Stimulated activated naive CD4-positive, alpha-beta T cell (primary cell): ENCODE results near the gene DLX6.

Source experiments
- DNase-seq, 6 experiments: peaks; one replicate each; lab custom pipeline; 2025; lab: John Stamatoyannopoulos, UW

Gene DLX6

DNA sequence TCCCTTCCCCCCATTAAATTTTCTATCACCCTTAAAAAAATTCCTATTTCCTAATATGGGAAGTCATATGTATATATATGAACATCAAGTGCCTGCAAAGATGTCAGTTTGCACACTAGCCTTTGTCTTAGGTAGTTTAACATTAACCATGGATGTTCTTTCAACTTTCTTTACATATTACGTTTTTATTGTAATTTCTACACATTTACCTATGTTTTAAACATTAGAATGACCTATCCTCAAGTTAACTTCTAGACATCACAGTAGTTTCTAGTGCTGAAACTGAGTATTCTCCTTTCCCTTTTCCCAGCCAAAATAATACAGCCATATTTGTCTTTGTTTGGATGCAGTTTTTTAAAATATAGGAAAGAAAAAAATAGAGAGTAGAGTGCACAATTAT lies 5.8 kb downstream of the DLX6 start:
- DNase-seq: no peak

DNA sequence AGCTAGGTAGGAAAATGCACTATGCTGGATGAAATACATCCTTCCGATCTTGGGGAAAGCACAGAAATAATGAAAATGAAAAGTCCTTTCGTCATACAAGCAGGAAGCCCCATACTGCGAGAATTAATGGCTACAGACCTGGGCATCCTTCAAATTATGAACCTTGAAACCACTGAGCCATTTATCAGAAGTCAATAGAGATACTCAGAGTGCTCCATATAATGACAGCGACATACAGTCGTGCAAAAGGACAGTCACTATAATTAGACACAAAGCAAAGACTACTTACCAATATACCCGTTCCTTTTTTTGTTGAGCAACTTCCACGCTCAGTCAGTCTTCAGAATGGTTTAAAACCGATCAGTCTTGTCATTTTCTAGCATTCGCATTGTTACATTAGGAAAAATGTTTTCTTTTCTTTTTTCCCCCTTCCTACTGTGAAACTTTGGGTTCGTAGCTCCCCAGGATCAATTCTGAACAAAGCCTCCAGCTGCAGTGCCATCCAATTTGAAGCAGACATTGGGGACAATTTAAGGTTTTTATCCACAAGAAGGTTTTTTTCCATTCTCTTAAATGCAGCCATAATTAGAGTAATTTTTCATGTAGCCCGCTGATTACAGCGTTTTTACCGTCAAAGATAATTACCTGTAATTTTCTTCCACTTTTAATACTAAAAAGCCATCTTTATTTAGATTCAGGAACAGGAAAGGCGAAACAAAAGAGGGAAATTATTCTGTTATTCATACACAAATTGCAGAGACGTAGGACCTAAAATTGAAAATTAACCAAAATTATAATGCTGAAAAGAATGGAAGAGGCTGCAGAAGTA lies 6.4 kb downstream of the DLX6 start:
- no peak for DNase-seq

DNA sequence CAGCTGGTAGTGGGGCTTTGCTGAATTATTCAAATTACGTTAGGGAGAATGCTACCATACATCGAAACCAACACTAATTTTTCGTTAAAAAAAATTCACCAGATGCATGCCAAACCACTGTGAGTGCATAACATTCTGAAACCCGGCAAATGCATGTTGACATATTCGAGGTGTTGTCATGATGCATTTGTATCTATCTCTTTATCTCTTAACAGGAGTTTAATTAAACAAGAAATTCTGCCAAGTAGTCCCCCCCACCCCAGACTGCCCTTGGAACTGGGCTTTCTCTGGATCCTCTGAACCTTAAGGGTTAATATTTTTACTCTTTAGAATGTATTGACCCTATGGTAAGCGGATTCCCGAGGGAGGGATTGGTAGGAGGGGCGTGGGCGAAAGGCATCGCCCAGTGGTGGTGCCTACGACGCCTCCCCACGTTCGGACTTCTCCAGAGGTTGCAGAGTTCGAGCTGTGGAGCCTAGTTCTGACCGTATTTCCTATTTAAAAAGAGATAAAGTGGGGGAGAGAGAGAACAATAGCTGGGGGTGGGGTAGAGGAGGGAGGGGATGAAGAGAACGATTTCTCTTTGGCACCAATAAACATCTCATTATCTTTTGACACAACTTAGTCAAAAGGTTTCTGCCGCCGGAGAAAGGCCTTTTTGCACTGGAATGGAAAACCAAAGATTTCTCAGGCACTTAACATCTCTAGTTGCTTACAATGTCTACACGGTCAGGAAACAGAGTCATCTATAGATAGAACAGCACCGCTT lies 7.2 kb downstream of the DLX6 start:
- DNase-seq: no peak

DNA sequence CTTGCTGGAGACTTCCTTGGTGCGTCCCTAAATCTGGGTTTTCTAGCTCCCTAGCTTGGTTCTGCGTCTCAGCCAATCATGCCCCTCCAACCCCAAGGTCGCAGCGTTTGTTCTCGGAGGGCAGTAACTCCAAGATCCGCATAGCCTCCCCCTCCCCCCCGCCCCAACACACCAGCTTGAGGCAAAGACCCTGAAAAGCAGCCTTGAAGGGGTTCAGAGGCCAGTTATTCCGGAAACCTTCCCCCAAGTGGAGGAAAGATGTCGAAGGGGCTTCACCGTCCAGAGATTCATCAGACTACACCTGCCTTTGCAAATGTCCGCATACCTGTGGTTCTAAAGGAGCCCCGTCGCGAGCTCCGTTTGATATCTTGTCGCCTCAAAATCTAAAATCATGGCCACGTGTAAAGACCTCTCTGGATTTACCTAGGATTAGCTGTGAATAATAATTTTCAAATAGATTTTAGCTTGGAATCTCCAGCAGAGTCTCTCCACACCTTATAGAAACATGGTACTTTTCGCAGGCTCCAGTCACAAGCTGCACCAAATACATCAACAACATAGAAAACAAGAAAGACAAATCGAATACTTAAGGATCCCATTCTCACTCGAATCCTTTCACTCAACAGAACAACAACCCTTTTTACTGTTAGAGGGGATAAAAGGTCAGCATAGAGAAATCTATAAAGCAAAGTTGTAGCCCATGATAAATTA lies 7.9 kb downstream of the DLX6 start:
- DNase-seq: no peak

DNA sequence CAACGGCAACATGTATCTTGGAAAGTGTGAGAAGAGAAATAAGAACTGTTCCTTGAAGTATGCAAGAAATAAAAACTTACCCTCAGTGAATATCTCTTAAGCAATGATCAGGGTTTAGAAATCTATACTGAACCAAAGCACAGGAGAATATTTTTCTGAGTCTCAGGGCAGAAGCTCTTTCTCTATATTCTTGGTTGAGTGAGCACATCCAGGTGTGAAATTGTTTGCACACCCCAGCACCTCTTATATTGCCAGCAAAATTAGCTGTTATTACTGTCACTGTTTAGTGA lies 8.4 kb downstream of the DLX6 start:
- DNase-seq: no peak

DNA sequence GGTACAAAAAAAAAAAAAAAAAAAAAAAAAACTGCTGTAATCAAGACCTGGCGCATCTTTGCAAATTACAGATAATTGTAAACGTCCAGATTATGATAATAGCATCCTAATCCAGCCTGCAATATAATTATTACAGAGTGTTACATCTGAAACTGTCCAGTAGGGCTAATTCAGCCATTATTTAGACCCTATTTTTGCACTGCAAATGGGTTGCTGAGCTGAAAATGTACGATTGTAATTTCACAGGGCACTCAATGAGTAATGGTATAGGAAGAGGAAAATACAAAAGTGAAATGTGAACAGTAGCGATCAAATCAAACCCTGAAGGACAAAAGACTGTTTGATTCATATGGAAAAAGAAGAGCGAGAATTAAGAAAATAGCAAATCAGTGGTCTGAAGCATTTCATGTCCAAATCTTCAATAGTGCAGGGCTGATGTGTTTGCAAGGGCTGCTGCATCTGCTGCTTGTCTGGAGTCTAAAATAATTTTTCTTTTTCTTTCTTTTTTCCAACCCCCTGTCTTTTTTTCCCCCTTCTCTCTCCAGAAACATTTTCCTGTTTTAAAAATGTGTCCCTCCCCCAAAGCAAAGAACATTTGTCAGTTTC lies 8.9 kb downstream of the DLX6 start:
- no peak for DNase-seq

DNA sequence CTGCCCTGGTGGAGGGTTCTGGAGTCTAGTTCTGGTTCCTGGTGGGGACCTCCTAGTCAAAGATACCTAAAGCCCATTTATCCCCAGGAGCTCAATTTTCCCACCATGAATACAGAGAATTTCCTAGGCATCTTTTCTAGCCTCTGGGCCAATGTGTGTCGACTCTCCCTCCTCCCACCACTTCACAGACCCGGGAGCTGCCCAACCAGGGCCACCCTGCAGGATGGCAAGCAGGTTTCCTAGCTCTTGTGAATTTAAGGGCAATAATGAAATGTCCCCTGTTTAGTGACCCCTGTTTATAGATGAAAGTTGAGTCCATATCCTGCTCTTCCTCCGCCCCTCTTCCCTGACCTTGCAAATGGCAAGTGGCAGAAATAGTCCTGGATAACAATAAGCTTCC lies 9.9 kb downstream of the DLX6 start:
- no peak for DNase-seq

DNA sequence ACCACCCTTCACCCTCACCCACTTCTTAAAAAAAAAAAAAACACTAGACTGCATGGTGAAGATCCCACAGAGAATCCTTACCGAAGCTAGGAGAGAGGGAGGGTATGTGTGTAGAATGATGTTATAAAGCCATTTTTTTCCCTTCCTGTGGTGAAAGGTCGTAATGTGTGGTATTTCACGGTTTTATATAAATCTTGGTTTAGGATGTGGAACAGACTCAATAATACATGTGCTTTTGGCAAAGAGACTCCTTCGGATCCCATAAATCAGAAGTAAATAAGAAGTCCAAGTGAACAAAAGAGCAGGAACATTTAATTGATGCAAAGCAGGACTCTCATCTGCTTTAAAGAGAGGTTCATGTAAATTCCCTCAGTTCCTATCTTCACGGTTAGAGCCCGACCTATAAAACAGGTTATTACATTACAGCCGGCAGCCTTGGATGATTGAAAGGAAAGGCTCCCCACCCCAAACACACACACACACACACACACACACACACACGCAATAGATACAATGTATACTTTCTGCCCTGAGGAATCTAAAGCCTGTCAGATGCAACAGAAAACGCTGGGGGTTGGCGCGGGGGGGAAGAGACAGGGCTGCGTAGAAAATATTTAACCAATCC lies 10.5 kb downstream of the DLX6 start:
- DNase-seq: no peak

DNA sequence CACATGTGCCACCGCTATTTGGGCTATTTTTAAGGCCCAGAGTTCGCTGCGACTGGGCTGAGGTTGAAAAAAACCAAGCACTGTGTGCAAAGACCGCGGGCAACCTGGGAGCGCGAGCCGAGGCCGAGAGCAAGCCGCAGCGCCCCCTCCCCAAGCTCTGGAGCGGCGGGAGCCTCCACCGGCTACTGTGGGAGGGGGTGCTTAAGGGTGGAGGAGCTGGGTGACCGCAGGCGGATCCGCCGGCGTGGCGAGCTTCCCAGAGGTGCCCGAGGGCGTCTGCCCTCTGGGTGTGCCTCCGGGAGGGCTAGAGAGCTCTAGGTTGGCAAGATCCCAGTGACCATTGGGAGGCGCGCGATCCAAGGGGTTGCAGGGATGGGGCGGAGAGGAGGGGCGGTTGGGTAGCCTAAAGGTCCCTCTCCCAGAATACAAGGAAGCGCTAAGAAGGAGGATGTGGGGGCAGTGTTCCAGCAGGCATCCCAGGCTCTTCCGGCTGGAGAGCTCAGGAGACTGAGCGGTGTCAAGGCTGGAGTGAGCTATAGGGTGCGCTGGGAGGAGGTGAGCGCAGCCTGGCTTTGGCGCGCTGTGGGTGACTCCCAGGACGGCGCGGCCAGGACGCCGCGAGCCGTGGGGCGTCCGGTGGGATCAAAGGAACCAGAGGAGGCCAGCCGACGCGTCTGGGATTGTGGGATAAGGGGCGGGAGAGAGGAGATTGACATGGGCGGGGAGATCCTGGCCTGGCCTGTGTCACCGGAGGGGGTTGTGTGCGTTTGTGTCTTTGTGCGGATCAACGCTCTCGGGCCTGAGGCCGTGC lies 11.2 kb downstream of the DLX6 start:
- no peak for DNase-seq

DNA sequence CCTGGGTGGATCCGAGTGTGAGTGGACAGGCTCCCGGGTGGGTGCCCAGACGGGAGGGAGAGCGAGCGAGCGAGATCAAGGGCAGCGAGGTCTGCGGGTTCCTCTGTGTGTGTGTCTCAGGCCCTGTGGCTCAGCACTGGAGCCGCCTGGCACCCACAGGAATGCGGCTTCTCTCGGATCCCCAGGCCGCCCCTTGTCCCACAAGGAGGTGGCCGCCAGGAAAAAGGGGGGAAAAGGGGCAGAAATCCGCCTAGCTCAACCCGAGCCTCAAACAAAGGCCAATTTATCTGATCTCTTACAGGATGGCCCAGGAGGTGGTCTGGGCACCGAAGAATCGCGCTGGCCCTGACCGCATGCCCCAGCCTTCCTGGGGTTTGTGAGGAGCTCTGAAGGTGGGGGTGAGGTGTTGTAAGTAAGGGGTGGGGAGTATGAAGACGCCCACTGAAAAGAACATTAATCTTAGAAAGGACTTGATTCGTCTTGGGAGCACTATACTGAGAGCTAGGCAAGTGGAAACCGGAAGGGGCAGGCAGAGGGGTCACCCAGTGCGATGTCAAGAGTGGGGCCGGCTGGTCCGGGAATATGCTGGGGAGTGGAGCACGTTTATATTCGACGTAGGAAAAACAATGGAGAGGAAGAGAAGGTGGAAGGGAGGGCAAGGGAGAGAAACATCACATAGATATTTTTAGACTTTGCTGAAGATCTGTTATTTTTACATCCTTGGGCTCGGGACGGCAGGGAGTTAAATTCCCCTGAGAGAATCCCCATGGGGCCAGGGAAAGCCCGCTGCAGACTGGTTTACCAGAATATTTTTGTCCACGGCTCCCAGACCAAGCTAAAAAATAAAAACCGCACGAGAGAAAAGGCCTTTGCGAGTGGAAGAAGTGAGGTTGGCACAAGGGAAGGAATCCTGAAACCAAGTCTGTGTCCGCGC lies 12.1 kb downstream of the DLX6 start:
- no peak for DNase-seq

DNA sequence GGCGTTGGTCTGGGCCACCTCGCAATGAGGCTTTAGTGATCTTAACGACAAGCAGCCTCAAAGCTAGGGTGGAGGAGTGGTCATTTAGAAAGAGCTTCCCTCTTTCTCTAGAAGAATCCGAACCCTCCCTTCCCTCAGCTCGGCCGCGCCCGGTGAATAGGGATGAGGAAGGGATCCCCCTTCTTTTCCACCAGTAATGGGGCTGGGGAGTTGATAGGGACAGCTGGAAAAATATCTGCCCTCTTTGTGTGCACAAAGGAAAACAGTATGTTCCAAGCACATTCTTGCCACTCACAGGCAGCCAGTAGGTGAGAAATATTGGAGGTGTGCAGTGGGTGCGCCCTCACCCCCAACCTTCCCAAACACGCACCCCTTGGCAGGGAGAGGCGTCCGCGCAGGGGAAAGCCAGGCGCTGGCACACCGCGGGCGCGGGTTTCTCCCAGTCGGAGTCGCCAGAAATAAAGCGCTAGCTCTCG lies 12.8 kb downstream of the DLX6 start:
- no peak for DNase-seq

DNA sequence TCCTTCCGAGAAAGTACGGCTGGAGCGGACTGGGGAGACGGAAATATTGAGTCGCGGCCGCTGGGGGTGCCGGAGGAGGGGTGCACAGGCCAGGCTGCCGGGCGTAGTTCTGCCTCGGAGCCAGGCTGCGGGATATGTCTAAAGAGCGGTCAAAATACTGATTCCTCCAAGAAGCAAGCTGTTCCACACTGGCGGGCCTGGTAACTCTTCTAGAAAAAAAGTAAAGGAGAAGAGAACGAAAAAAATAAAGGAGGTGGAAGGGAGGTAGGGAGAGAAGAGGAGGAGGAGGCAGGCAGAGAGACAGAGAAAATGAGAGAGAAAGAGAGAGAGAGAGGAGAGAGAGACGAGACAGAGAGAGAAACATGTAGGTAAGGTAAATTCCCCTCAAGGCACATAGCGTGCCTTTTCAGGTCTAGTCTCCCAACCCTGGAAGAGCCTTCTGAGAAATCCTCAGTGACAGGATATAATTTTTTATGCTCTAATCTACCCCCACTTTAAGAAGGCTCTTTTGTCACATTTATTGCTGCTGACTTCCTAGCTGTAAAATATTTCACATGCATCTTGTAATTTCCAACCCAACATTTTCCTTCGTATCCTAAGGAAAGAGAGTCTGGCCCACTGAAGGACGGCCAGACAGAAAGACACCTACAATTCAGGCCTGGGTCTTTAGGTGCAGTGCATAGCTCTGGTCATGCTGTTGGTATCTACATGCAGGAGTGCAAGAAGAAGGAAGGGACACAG lies 13.6 kb downstream of the DLX6 start:
- no peak for DNase-seq

DNA sequence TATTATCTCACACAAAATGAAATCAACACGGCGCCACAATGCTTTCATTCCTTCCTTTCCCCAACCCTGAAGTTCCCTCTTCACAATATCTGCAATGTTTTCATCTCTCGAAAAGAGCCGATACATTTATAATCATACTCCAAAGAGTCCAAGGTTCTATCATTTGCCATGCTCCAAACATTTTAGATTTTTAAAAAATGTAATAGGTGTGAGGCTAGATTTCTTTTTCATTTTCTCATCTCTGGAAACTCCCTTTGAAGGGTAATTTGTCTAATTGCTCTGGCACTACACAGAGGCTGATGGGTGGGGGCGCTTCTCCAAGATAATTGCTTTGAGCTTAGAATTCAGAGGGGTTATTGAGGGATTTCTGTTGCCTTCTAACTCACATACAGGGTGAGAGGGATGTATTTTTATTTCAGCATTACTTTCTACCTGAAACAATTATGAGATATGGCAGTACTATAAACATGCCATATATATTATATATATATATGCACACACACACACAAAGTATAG lies 14.4 kb downstream of the DLX6 start:
- no peak for DNase-seq

DNA sequence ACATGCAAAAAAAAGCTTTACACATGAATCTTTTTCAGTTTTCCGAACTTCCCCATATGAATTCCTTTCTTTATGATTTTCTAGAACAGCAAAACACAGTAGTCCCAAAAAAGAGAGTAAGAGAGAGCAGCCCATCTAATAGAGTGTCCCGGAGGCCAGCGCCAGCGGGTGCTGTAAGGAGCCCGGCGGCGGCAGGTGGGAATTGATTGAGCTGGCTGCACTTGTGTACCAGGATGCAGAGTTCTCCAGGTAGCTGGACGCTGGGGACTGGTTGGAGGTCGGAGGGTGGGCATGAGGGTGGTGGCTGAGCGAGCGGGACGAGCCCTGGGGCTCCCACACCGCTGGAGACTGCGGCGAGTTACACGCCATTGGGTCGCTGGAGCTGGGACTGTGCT lies 15.2 kb downstream of the DLX6 start:
- no peak for DNase-seq

DNA sequence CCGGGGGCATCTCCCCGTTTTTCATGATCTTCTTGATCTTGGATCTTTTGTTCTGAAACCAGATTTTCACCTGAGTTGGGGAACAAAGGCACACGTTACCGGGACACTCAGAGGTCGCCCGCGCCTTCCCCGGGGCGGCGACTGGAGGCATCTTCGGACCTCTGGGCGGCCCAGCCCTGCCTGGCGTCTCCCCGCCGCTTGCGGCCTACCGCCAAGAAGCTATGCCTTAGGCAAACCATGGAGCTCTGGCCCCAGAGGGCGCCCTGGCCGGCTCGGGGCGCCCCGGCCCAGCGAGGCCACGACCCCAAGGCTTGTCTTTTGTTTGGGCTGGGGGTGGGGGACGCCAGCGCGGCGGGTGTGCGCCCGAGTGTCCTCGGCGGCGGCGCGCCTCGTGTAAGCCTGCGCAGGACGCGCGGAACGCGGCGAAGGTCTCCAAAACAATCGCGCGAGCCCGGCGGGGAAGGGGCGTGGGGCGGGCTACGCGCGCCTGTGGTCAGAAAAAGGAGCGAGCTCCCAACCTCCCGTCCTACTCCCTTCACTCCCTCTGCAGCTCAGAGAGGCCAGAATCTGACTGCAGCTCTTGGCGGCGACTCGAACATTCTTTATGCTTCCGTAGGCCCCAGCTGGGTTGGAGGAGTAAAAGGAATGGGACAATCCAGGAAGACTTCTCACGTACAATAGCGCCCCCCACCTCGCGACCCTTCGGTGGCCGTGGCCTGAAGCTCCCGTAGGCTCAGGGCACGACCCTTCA lies 15.8 kb downstream of the DLX6 start:
- no peak for DNase-seq

DNA sequence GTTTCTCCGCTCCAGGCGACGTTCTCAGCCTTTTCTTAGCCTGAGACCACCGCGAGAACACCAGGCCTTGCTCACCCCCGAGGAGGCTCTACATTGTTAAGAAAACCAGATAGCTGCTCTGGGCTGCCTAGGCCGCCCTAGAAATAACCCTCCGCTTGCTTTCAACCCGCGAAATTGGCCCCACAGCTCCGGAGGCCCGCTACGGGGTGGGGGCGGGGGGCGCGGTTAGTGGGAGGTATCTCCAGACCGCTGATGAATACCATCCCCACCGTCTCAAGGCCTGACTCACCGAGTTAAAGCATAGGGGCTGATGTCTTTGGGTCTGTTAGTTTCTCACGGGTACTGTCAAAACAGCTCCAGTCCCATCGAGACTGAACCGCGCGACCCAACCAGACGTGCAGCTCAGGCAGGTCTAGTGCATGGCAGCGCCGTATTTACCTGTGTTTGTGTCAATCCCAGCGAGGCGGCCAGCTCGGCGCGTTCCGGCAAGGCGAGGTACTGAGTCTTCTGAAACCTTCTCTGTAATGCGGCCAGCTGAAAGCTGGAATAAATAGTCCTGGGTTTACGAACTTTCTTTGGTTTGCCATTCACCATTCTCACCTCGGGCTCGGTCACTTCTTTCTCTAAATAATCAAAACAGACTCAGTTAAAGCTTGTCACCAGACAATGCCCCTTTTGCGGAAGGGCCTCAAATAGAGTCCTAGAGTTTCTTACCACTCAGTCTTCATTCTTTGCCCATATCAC lies 16.6 kb downstream of the DLX6 start:
- no peak for DNase-seq

DNA sequence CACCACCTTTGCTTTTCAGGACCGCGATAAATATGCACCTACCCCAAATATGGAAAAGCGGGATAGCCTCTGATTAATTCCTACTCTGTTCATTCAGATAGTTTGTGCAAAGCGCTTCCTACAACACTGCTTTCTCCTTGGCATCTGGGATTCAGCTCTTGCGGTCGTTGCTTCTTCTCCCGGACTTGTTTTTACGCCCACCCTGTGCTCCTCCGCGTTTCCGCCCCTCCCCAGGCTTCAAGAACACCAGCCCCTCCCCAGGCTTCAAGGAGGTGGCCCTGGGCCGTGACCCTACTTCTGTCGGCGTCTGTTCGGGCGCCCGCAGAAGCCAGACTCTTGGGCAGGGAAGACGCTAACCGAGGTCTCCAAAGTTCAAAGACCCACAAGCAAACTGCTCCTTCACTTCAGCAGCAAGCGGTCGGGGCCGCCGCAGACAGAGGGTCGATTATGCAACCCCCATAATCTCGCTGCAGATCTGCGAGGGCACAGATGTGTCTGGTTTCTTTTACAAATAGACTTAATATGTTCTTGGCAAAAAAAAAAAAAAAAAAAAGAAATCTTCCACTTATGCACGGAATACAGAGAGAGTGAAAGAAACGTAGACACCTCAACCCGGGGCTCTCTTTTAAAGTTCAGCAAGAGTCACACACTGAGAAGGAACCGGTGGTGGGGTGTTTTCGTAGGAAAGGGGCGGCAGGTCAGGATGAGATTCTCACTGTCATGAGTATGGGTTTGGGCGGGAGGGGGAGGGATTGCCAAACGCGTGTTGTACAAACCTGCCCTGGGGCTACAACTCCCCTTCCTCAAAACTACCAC lies 17.3 kb downstream of the DLX6 start:
- DNase-seq: no peak
